NCI-H2196 (cell line): Measurements from ENCODE around the gene DOCK3.
"Not testable (repeated sequence)": the region's sequence is repeated elsewhere in the genome, so short reads cannot be mapped to it uniquely, and the experiment has no call there.

Experiments
- DNase-seq: peaks from one replicate; lab custom pipeline; 2025; ENCODE audit not compliant: unreplicated experiment; lab: John Stamatoyannopoulos, UW

DOCK3 gene

DNA sequence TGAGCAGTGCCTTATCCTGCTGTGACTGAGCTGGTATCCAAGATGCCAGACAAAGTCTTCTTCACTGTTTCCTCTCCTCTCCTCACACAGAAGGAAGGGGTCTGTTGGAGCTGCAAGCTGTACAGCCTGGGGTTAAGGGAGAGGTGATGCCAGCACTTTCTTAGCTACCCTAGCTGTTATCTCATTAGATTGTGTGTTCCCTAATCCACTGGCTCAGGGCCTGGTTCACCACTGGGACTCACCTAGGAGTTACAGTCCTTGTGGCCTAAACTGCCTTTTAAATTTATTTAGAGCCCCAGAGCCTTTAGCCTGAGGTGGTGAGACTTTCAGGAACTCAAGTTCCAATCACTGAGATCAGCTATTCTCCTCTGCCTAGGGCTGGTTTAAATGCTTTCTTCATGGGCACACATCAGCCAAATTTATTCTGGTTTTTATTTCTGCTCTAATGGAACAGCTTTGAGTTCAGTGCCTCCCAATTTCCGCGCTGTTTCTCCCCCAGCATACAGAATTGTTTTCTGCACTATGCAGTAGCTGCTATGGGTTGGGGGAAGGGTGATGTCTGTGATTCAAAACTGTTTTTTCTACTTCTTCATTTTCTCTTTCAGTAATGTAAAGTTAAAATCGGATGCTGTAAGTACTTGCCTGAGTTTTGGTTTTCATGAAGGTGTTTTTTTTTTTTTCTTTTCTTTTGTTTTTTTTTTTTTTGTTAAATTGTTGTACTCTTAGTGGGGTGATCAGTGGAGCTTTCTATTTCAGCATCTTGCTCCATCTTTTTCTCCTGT lies 198.8 kb downstream of the DOCK3 start:
- no peak for DNase-seq

DNA sequence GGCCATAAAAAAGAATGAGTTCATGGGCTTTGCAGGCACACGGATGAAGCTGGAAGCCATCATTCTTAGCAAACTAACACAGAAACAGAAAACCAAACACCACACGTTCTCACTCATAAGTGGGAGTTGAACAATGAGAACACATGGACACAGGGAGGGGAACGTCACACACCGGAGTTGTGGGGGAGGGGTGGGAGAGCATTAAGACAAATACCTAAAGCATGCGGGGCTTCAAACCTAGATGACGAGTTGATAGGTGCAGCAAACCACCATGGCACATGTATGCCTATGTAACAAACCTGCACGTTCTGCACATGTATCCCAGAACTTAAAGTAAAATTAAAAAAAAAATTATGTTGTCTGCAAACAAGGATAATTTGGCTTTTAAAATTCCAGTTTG lies 200.1 kb downstream of the DOCK3 start:
- not testable (repeated sequence) for DNase-seq

GRCh38 chr3:50876947-50877346 lies 202.2 kb downstream of the DOCK3 start:
- no peak for DNase-seq

DNA sequence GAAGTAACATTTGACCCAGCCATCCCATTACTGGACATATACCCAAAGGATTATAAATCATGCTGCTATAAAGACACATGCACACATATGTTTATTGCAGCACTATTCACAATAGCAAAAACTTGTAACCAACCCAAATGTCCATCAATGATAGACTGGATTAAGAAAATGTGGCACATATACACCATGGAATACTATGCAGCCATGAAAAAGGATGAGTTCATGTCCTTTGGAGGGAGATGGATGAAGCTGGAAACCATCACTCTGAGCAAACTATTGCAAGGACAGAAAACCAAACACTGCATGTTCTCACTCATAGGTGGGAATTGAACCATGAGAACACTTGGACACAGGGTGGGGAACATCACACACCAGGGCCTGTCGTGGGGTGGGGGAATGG lies 208.0 kb downstream of the DOCK3 start:
- not testable (repeated sequence) for DNase-seq

- no peak for DNase-seq
These were observed 209.0 kb downstream of the DOCK3 start for GRCh38 chr3:50883755-50884154.

DNA sequence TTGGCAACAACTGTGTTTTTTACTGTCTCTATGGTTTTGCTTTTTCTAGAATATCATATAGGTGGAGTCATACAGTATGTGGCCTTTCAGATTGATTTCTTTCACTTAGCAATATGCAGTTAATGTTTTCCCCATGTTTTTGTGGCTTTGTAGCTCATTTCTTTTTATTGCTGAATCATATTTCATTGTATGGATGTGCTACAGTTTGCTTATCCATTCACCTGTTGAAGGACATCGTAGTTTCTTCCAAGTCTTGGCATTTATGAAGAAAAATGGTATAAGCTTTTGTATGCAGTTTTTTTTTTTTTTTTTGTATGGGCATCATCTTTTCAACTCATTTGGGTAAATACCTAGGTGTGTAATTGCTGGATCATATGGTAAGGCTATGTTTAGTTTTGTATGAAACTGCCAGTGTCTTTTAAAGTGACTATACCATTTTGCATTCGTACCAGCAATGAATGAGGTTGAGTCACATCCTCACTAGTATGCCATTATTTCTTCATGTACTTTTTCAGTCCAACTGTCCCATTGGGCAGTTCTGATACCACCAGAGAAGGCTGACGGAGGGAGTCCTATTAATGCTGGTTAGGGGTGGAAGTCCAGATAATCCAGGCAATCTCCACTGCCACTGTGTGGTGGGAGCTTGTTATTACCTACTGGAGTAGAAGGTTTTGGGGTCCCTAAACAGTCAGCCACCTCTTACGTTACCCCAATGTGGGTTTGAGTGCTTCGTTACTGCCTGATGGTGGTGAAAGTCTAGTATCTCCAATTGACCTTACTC lies 210.5 kb downstream of the DOCK3 start:
- DNase-seq = no peak

- peak; percentile 51 for DNase-seq
These were observed 216.1 kb downstream of the DOCK3 start for GRCh38 chr3:50890688-50891344.

DNA sequence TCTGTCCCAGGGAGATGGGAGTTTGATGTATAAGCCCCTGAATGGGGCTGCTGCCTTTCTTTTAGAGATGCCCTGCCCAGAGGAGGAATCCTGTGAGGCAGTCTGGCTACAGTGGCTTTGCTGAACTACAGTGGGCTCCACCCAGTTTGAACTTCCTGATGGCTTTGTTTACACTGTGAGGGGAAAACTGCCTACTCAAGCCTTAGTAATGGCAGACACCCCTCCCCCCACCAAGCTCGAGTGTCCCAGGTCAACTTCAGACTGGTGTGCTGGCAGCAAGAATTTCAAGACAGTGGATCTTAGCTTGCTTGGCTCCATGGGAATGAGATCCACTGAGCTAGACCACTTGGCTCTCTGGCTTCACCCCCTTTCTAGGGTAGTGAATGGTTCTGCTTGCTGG lies 226.4 kb downstream of the DOCK3 start:
- DNase-seq = not testable (repeated sequence)

DNA sequence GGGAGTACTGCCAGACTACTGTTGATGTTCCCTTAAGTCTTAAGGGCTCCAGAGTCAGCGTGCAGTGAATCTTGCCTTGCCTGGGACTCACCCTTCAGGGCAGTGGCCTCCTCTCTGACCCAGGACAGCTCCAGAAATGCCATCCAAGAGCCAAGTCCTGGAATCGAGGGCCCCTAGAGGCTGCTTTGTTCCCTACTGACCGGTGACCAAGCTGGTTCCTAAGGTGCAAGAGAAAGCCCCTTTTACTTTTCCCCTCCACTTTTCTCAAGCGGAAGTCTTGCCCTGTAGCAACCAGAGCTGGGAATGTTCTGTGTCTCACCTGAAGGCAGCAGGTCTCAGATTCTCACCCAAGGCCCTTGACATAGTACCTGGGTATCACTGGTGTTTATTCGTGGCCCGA lies 238.0 kb downstream of the DOCK3 start:
- no peak for DNase-seq

DNA sequence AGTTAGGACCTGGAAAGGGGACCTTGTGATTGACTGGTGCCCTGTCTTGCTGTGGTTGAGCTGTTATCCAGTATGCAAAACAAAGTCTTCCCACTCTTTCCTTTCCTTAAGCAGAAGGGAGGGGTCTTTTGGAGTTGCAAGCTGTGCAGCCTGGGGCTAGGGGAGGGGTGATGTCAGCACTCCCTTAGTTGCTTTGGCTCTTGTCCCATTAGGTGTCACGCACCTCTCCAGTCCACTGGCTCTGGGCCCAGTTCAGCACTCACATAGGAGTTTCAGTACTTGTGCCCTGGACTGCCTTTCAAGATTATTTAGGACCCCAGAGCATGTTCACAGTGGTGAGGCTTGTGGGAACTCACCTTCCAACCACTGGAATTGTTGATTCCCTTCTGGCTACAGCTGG lies 238.5 kb downstream of the DOCK3 start:
- peak; percentile 3 for DNase-seq

DNA sequence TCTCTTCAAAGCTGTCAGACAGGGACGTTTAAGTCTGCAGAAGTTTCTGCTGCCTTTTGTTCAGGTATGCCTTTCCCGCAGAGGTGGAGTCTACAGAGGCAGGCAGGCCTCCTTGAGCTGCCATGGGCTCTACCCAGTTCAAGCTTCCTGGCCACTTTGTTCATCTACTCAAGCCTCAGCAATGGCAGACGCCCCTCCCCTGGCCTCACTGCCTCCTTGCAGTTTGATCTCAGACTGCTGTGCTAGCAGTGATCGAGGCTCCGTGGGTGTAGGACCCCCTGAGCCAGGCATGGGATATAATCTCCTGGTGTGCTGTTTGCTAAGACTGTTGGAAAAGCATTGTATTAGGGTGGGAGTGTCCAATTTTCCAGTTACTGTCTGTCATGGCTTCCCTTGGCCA lies 247.3 kb downstream of the DOCK3 start:
- not testable (repeated sequence) for DNase-seq

GRCh38 chr3:50923955-50924354 lies 249.2 kb downstream of the DOCK3 start:
- DNase-seq = no peak

DNA sequence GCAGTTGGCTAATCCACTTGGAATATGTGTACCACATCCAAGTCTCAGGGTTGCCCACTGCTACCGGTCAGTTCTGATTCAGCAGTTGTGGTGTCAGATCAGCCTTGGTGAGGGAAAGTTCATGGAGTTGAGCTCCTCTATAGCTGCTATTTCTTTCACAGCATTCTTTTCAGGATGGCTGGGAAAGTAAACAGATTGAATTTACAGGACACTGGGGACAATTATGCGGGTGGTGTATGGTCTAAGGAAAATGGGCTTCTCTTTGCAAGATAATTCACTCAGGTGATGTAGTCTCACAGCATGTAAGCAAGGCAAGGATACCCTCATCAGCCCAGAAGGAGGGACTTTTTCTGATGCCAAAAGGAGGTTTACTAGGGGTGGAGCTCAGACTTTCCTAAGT lies 249.9 kb downstream of the DOCK3 start:
- DNase-seq = no peak

DNA sequence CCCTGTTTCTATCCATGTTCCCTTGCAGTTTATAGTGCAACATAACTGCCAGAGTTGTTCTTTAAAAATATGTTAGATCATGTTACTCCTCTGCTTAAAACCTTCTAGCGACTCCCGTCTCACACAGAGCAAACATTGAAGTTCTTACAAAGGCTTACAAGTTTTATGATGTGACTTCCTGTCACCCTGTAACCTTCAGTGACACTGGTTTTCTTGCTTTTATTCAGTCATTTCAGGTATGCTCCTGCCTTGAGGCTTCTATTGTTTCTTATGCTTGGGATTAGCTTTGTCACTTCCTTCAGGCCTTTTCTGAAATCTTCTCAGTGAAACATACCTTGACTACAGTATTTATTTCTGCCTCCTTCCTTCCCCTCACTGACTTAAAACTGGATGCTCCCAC lies 252.1 kb downstream of the DOCK3 start:
- no peak for DNase-seq

GRCh38 chr3:50930371-50931208 lies 255.9 kb downstream of the DOCK3 start:
- DNase-seq = no peak

DNA sequence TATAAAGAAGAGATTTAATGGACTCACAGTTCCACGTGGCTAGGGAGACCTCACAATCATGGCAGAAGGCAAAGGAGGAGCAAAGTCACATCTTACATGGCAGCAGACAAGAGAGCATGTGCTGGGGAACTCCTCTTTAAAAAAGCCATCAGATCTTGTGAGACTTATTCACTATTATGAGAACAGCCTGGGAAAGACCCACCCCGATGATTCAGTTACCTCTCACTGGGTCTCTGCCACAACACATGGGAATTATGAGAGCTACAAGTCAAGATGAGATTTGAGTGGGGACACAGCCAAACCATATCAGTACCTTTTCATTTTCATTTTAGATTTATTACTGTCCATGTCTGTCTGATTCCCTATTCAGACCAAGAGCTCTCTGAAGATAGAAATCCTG lies 258.2 kb downstream of the DOCK3 start:
- DNase-seq = not testable (repeated sequence)

DNA sequence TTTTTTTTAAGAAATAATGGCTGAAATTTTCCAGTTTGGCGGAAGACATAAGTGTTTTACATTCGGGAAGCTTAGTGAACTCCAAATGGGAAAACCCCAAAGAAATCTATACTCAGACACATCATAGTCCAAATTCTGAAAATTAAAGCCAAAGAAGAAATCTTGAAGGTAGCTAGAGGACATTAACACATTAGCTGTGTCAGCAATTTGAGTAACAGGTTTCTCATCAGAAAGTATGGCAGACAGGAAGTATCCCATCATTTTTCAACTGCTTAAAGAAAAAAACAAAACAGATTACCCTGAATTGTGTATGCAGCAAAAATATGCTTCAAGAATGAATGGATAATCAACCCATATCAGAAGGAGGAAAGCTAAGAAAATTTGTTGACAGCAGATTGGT lies 261.7 kb downstream of the DOCK3 start:
- DNase-seq = no peak

GRCh38 chr3:50947419-50947818 lies 272.7 kb downstream of the DOCK3 start:
- no peak for DNase-seq

DNA sequence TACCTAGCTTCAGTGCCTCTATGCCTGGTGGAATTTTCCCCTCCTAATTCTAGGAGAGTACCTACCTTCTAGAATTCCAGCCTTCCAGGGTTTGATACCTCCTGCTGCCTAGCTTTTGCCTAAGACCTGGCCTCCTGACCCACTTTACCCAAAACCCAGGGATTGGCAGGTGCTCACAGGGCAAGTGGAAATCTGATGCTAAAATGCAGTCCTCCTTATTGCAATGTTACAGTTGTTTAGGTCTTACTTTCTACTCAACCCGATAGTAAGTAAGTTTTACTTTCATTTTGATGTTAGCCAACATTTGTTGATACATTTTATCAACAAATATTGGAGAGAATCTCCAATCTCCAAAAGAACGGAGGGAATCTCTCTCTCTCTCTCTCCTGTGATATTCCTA lies 275.9 kb downstream of the DOCK3 start:
- no peak for DNase-seq

DNA sequence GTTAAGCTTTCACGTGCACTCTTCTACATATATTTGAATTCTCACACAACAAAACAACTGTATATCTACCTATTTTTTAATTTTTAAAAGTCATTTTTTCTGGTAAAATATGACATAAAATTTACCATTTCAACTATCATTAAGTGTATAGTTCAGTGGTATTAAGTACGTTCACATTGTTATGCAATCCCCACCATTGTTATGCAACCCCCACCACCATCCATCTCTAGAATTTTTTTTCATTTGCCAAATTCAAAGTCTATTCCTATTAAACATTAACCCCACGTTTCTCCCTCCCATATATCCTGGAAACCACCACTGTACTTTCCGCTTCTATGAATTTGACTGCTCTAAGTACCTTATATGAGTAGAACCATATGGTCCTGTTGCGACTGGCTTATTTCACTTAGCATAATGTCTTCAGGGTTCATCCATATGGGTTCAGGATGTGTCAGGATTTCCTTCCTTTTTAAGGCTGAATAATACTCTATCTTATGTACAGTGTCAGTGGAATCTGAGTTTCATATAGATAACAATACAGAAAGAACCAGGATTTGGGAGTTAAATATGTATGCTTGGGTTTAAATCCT lies 279.2 kb downstream of the DOCK3 start:
- no peak for DNase-seq

DNA sequence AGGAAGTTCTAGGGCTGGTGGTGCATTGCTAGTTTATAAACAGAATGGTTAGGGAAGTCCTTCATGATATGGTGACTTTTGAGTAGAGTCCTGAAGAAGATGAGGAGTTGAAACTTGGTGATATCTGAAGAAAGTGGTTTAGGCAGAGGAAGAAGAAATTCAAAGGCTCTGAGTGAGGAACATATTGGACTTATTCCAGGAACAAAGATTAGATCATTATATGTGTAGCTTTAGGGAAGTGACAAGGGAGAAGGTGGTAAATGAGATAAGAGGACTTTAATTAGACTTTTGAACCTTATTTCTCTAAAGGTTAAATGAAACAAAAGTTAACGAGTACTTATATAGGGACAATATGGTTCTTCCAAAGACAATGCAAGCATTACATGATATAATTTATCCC lies 286.7 kb downstream of the DOCK3 start:
- DNase-seq = no peak
